Kidney glomerular epithelial cell (primary cell): Measurements from ENCODE around the gene RNU6-1.

Source experiments
- DNase-seq: peaks from one replicate; lab custom pipeline; 2025; lab: John Stamatoyannopoulos, UW

The RNU6-1 gene

DNA sequence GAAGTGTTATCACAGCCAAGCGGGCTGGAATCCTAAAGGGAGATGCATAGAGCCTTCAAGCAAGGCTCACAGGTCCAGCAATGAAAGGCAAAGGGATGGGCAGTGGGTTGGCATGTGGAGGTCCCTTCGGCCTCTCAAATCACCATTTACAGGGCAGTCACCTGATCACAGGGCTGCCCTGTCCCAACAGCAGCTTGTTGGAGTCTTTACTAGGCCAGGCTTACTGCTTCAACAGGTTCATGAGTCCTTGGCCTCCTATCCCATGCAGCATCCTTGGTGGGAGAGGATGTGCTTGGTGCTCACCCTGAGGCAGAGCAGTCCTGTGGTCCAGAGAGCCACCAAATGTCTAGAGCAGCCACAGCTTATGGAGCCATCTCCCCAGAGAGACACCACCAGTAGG is 38.7 kb downstream of the RNU6-1 start:
- no peak for DNase-seq

- DNase-seq: no peak
Measured at GRCh38 chr15:67799801-67800205, 40.0 kb downstream of the RNU6-1 start.

- no peak for DNase-seq
Measured at GRCh38 chr15:67796196-67797127, 43.4 kb downstream of the RNU6-1 start.

GRCh38 chr15:67794832-67795574 is 44.8 kb downstream of the RNU6-1 start:
- DNase-seq: no peak

- DNase-seq: peak; percentile 44
Measured at GRCh38 chr15:67792250-67792942, 47.4 kb downstream of the RNU6-1 start.

GRCh38 chr15:67790610-67791319 is 49.1 kb downstream of the RNU6-1 start:
- no peak for DNase-seq
